ENCODE results near the gene POLR2L. TPM values are rescaled to one million over a fixed set of nuclear protein-coding genes. Genes with fewer than 3 reads are reported as not detected.

POLR2L gene
- total and polyA plus RNA-seq, 2 of the 13 experiments (the other 11 are each of a cell fraction or from before 2014, with no cell fraction given), result 104 to 114 TPM

GRCh38 chr11:796565-797295 is 45.6 kb downstream of the POLR2L start (continued):
- TF ChIP-seq TFDP1 (CRISPR knock-in tag; IDR thresholded peaks at IDR 0.05; ENCODE audit: borderline replicate concordance), result no peak
- no peak for TF ChIP-seq RBM39 (IDR thresholded peaks at IDR 0.05; ENCODE audit: low read depth, low read length, poor library complexity, severe bottlenecking)
- TF ChIP-seq MXD3 (CRISPR knock-in tag; IDR thresholded peaks at IDR 0.05), result no peak
- 0 out of 2 replicates have a peak, but pooled peaks have one; percentile 14 for TF ChIP-seq THAP7 (CRISPR knock-in tag; IDR thresholded peaks at IDR 0.05)
- no peak for TF ChIP-seq GMEB2 (CRISPR knock-in tag; IDR thresholded peaks at IDR 0.05; ENCODE audit: low read depth)
- no peak for TF ChIP-seq SRF (IDR thresholded peaks at IDR 0.05; ENCODE audit: low read depth, low read length)
- no peak for TF ChIP-seq SYNCRIP (IDR thresholded peaks at IDR 0.05; ENCODE audit: insufficient read depth, low read depth, low read length)
- no peak for TF ChIP-seq PAF1 (CRISPR knock-in tag; IDR thresholded peaks at IDR 0.05)
- no peak for TF ChIP-seq ZNF281 (CRISPR knock-in tag; IDR thresholded peaks at IDR 0.05; ENCODE audit: borderline replicate concordance)
- no peak; the same call in 1 of the 2 replicates for TF ChIP-seq ARHGAP35 (CRISPR knock-in tag; IDR thresholded peaks at IDR 0.05; ENCODE audit: borderline replicate concordance)
- TF ChIP-seq PRDM4 (CRISPR knock-in tag; IDR thresholded peaks at IDR 0.05; ENCODE audit: borderline replicate concordance), result no peak
- TF ChIP-seq RNF219 (CRISPR knock-in tag; IDR thresholded peaks at IDR 0.05), result no peak
- no peak for TF ChIP-seq ZNF317 (CRISPR knock-in tag; IDR thresholded peaks at IDR 0.05)
- TF ChIP-seq ZNF460 (CRISPR knock-in tag; IDR thresholded peaks at IDR 0.05; ENCODE audit: borderline replicate concordance), result no peak
- TF ChIP-seq MEIS1 (CRISPR knock-in tag; IDR thresholded peaks at IDR 0.05; ENCODE audit: borderline replicate concordance), result peak; percentile 8; the same call in 1 of the 2 replicates
- no peak for TF ChIP-seq KDM2A (CRISPR knock-in tag; IDR thresholded peaks at IDR 0.05; ENCODE audit: borderline replicate concordance, low read depth)
